ENCODE results near the gene SLC22A6. TPM values are rescaled to one million over a fixed set of nuclear protein-coding genes. Genes with fewer than 3 reads are reported as not detected.

Gene SLC22A6
- total RNA-seq, result not detected in 2 replicates

GRCh38 chr11:62984451-62984991, at the start of gene SLC22A6:
TSS of gene SLC22A6 (minus strand) at chr11:62984967. CDS start at chr11:62984690, 277 bp downstream.

GRCh38 chr11:63015521-63016215, 30.9 kb upstream of the SLC22A6 start, which contains the start of gene SLC22A8:
TSS of gene SLC22A8 (minus strand) at chr11:63015841. CDS start at chr11:63014958, 883 bp downstream.

Small RNA genes within 50 kb of the gene (small RNA-seq; reads per million reads assigned to genes)
- not detected for gene RN7SL259P

Other genes starting within 250 kb of the SLC22A6 start
- gene ZBTB3, start 230.8 kb downstream of the SLC22A6 start, total RNA-seq, result 25.9 and 32.9 TPM in 2 replicates
- gene POLR2G, start 223.4 kb downstream of the SLC22A6 start, total RNA-seq, result 51.0 and 53.5 TPM in 2 replicates
- gene TAF6L, start 213.6 kb downstream of the SLC22A6 start, total RNA-seq, result 18.2 and 20.4 TPM in 2 replicates
- gene TMEM179B, start 197.6 kb downstream of the SLC22A6 start, total RNA-seq, result 40.4 and 47.3 TPM in 2 replicates
- 18.5 and 21.0 TPM in 2 replicates for gene TMEM223, start 193.0 kb downstream of the SLC22A6 start, total RNA-seq
- 33.9 and 38.5 TPM in 2 replicates for gene NXF1, start 179.5 kb downstream of the SLC22A6 start, total RNA-seq
- 51.8 and 64.6 TPM in 2 replicates for gene STX5, start 152.9 kb downstream of the SLC22A6 start, total RNA-seq
- gene TEX54, start 152.1 kb downstream of the SLC22A6 start, total RNA-seq, result not detected in 2 replicates
- 27.7 and 86.8 TPM in 2 replicates for gene WDR74, start 145.4 kb downstream of the SLC22A6 start, total RNA-seq
- 83.6 and 208 TPM in 2 replicates for gene SLC3A2, start 104.1 kb downstream of the SLC22A6 start, total RNA-seq
- gene CHRM1, start 63.6 kb downstream of the SLC22A6 start, total RNA-seq, result not detected in 2 replicates
- gene SLC22A8, start 30.9 kb upstream of the SLC22A6 start, total RNA-seq, result not detected in 2 replicates
- gene SLC22A24, start 159.3 kb upstream of the SLC22A6 start, total RNA-seq, result not detected in 2 replicates

Data from placental epithelial cell (primary cell).